ENCODE results near the gene PLCB1.

The PLCB1 gene

DNA sequence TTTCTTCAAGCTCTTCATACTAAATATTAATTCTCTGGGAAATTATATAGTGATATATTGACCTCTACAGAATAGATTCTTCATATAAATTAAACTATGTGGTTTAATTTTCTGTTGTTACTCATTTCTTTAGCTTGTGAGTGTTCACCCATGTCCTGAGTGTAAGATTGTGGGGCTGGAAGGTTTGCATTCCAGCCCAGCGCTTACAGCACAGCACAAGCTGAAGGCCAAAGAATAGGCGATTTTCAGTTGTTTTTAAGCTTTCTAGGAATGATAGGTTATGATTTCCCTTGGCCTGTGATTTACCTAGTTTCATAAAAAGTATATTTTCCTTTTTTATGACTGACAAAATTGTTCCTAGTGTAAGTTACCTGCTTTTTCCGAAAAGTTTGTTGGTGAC lies 194.1 kb downstream of the PLCB1 start:
- no peak for DNase-seq (ENCODE audit: low read depth)
- TF ChIP-seq, protein P1, sequence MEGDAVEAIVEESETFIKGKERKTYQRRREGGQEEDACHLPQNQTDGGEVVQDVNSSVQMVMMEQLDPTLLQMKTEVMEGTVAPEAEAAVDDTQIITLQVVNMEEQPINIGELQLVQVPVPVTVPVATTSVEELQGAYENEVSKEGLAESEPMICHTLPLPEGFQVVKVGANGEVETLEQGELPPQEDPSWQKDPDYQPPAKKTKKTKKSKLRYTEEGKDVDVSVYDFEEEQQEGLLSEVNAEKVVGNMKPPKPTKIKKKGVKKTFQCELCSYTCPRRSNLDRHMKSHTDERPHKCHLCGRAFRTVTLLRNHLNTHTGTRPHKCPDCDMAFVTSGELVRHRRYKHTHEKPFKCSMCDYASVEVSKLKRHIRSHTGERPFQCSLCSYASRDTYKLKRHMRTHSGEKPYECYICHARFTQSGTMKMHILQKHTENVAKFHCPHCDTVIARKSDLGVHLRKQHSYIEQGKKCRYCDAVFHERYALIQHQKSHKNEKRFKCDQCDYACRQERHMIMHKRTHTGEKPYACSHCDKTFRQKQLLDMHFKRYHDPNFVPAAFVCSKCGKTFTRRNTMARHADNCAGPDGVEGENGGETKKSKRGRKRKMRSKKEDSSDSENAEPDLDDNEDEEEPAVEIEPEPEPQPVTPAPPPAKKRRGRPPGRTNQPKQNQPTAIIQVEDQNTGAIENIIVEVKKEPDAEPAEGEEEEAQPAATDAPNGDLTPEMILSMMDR (IDR thresholded peaks at IDR 0.05; ENCODE audit: control insufficient read depth, insufficient read depth, low read depth, low read length, missing control alignments), result no peak
- H3K4me3 ChIP-seq (ENCODE audit: control insufficient read depth, low read depth, low read length), result no peak overlapping the region

DNA sequence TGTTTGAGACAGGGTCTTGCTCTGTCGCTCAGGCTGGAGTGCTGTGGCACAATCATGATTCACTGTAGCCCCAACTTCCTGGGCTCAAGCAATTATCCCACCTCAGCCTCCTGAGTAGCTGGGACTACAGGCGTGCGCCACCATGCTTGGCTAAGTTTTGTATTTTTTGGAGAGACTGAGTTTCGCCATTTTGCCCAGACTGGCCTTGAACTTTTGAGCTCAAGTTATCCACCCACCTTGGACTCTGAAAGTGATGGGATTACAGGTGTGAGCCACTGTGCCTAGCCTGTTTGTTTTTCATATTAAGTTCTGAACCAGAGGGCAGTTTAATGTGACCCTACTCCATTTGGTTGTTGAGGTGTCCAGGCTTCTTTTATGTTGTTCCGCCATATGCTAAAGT lies 194.8 kb downstream of the PLCB1 start:
- H3K4me3 ChIP-seq (ENCODE audit: control insufficient read depth, low read depth, low read length), result no peak overlapping the region
- no peak for DNase-seq (ENCODE audit: low read depth)
- TF ChIP-seq, protein P1 (IDR thresholded peaks at IDR 0.05; ENCODE audit: control insufficient read depth, insufficient read depth, low read depth, low read length, missing control alignments), result no peak

DNA sequence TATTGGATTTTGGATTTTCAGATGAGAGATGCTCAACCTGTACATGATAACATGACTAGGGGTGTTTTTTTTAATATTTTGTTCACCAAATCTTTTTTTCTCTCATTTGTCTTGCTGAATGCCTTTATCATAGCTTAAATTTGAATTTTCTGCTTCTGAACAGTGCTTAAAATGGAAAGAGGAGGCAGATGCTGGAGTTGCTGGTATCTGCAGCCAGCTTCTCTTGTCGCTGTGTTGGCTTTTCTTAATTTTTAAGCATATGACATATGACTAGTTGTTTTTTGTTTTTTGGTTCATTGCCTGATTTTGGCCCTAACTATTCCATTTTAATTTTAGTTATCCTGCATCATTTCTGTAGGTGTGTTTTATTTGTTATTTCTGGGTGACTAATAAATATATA lies 196.1 kb downstream of the PLCB1 start:
- no peak overlapping the region for H3K4me3 ChIP-seq (ENCODE audit: control insufficient read depth, low read depth, low read length)
- DNase-seq (ENCODE audit: low read depth), result no peak
- TF ChIP-seq, protein P1 (IDR thresholded peaks at IDR 0.05; ENCODE audit: control insufficient read depth, insufficient read depth, low read depth, low read length, missing control alignments), result no peak

DNA sequence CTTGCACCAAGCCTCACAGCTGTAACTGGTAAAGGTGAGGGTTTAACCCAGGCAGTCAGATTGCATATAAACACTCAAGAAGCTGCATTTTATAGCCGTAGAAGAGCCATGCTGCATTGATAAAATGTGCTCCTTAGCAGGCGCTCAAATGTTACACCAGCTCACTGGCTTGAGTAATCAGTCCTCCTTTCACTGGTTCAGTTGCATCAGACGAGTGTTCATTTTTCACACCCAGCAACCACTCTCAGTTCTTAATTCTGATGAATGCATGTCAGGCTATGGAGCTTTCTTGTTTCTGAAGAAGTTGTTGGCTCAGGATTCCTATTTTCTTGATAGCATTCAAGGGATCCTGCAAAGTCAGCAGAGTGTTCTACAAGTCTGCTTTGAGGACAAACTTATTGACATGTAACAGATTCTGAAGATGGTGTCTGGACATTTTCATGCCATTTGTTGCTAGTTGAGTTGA lies 198.3 kb downstream of the PLCB1 start:
- no peak overlapping the region for H3K4me3 ChIP-seq (ENCODE audit: control insufficient read depth, low read depth, low read length)
- DNase-seq (ENCODE audit: low read depth), result no peak
- TF ChIP-seq, protein P1 (IDR thresholded peaks at IDR 0.05; ENCODE audit: control insufficient read depth, insufficient read depth, low read depth, low read length, missing control alignments), result no peak

DNA sequence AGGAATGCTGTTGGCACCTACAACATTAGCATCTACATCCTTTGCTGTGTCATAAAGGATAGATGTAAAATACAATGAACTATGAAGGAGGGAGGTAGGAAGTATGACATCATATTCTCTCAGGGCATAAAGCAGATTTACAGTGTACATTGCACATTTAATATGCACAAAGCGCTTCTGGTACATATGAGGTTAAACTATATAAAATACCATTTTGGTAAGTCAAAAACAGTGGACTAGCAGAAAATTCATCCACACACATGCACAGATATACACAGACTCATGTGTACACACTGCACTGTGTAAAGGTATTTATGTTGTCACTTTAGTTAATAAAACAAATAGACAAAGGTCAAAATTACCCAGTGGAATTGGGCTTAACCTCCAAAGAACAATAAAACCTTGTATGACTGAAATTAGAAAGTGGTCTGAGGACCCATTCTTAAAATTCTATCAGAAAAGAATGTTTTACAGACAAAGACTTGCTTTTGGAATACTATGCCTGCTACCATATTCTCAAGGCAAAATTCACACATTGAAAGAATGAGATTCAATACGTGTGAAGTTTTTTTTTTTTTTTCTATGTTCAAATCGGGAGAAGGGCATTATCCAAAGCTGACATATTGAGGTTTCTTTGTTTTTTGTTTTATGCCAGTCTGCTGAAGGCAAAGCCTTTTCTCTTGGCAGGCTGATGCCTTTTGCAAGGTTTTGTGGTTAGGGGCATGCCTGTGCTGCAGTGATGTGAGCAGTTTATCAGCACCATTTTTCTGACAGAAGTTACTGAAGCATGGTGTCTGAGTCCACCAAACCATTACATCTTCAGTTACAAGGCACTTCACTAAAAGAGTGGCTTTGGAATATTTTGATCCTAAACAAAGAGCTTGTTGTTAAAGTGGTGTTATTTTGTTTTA lies 199.0 kb downstream of the PLCB1 start:
- DNase-seq (ENCODE audit: low read depth), result no peak
- no peak overlapping the region for H3K4me3 ChIP-seq (ENCODE audit: control insufficient read depth, low read depth, low read length)
- TF ChIP-seq, protein P1 (IDR thresholded peaks at IDR 0.05; ENCODE audit: control insufficient read depth, insufficient read depth, low read depth, low read length, missing control alignments), result no peak

DNA sequence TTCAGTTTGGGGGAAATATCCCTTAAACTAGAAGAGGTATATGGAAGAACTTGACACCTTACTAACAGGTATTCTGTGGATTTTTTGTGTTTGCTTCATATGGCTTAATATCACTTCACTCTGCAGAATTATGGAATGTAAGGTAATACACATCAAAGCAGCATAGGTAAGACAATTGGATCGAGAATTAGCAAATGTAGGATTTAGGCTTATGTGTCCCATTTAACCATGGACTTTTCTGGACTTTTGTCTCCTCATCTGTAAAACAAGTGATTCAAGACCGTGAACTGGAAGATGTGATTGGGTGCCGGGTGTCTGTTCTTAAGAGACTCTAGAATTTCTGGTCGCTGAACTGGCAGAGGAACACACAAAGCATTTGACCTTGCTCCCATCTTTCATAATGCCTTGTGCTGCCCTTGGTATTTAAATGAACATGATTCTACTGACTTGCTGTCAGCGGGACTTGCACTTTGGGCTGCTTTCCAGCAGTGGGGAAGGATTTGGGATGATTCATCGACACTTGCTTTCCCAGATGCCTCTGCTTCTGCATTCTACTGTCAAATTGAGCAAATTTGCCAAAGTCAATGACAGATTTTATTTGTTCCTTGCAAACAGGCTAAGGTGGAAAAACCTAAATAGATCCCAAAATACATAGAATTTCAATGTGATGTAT lies 199.8 kb downstream of the PLCB1 start:
- TF ChIP-seq, protein P1 (IDR thresholded peaks at IDR 0.05; ENCODE audit: control insufficient read depth, insufficient read depth, low read depth, low read length, missing control alignments), result no peak
- H3K4me3 ChIP-seq (ENCODE audit: control insufficient read depth, low read depth, low read length), result no peak overlapping the region
- DNase-seq (ENCODE audit: low read depth), result no peak

Measured in AG09309 (cell line).